Stimulated activated CD8-positive, alpha-beta memory T cell treated with anti-CD3 and anti-CD28 coated beads, Interleukin-7, amount 100 ng/mL, for 1 hour (primary cell): ENCODE measurements around the gene TMEM135.
"Not testable (repeated sequence)": the region's sequence is repeated elsewhere in the genome, so short reads cannot be mapped to it uniquely, and the experiment has no call there.

Source experiments
- DNase-seq, 2 donors: peaks; one replicate each; pipeline ENCODE4 v3.0.0-alpha.2; 2020; ENCODE audit warnings: low read depth in 2 of 2

TMEM135 gene

GRCh38 chr11:87076874-87077429, 39.2 kb downstream of the TMEM135 start:
- no peak for DNase-seq

GRCh38 chr11:87081358-87081757, 43.6 kb downstream of the TMEM135 start:
- DNase-seq: no peak

DNA sequence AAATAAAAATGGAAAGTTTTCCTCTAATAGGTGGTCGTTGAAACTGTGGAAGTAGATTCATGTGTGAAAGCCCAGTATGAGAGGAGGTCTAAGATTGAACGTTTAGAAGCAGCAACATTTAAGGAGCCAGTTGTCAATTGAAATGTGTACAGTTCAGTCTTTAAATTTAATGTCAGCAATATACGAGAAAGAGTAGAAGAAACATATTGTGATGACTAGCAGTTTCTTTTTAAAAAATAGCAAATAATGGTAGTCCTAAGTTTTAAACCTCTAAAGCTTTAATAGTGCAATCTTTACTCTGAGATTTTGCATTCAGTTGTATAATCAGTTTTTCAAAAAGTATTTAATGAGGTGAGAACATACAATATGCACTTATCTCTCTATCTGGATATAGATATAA, 44.9 kb downstream of the TMEM135 start:
- no peak for DNase-seq

DNA sequence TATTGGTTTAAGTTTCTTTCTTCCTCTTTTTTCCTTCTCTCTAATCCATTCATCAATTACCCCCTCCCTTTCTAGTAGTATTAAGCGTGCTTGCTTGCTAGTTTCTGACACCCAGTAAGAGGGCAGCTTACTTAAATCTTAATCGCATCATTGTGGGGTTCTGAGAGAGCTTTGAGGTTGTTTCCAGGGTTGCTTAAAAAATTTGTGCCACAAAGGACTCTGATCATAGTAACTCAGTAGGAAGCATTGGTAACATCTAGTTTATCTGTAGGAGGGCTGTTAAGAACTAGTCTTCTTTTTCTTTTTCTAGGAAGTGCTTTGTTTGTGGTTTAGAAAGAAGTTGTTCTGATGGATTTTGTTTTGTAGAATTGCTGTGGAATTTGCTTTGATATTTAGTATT, 45.3 kb downstream of the TMEM135 start:
- no peak for DNase-seq

DNA sequence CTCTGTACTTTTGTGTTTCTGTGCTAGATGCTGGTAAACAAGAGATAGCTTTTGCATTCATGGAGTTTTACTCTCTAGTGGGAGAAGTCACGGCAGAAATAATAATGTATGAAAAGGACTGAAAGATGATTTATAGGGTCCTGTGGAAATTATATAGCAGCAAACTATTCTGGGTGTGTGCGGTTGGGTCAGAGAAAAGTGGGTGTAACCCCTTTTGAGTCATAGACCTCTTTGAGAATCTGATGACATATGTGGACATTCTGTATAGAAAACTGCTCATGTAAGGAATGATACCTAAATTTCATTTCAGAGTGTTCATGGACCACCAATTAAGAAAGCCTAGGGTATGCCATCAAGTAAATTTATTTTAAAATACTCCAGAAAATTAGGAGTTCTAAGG, 54.4 kb downstream of the TMEM135 start:
- DNase-seq: no peak

GRCh38 chr11:87092567-87092966, 54.8 kb downstream of the TMEM135 start:
- DNase-seq: no peak

DNA sequence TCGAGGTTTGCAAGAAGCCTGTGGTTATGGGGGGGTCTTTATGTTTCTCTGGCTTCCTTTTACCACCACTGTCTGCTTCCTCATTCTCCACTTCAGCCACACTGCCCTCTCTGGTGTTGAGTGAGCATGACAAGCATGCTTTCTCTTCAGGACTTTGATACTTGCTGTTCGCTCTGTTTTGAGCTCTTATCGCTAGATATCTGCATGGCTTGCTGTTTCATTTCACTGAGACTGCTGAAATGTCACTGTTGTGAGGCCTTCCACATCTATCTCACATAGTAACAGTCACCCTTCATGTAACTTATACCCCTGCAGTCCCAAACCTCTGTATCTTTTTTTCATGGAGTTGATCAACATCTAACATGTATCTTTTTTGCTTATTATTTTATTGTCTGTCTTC, 59.8 kb downstream of the TMEM135 start:
- no peak for DNase-seq

DNA sequence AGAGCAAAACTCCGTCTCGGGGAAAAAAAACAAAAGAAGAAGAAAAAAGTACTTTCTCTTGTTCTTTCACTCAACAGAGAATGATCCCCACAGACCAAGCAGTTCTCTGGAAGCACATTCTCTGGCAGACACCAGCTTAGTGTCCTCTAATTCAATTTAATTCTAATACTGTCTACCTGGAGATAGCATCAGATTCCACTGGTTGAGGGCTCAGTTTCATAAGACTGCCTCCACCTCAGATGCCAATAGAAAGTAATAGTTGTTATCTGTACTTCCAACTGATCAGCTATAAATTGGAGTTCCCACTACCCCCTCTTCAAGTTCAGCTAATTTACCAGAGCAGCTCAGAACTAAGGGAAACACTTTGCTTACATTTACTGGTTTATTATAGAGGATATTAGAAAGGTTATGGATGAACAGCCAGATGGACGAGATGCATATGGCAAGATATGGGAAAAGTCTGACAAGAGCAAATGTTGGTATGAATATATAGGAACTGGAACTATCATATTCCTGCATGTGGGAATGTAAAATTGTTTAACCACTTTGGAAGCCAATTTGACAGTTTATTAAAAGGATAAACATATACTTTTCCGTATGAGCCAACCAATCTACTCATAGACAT, 64.3 kb downstream of the TMEM135 start:
- no peak for DNase-seq

- not testable (repeated sequence) for DNase-seq
Observed at GRCh38 chr11:87105826-87106225, 68.1 kb downstream of the TMEM135 start.

GRCh38 chr11:87107379-87107778, 69.6 kb downstream of the TMEM135 start:
- DNase-seq: not testable (repeated sequence)

DNA sequence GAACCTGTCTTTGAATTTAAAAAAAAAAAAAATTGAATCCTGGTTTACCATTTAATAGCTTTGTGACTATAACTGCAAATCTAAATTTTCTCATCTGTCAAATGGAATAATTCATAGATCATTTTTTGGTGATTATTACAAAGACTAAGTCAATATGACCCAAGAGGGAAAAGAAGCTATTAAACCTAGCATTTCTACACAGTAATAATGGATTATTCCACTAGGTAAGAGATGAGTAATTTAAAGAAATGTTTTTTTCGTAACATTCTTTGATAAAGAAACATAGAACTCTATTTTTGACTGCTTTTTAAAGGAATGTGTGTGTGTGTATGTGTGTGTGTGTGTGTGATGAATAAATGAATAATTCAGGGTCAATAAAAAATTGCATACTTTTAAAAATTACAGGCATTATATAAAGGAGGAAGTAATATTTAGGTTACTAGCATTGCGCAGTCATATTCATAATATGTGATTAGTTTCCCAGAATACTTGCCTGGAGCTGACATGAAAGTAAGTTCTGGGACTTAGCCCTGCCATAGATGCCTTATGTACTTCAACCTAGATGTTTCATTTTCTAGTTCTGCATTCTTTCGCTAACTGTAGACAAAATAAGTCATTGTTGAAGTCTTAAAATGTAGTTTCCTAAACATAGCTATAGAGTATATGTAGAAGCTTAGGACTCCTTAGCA, 72.9 kb downstream of the TMEM135 start:
- no peak for DNase-seq

DNA sequence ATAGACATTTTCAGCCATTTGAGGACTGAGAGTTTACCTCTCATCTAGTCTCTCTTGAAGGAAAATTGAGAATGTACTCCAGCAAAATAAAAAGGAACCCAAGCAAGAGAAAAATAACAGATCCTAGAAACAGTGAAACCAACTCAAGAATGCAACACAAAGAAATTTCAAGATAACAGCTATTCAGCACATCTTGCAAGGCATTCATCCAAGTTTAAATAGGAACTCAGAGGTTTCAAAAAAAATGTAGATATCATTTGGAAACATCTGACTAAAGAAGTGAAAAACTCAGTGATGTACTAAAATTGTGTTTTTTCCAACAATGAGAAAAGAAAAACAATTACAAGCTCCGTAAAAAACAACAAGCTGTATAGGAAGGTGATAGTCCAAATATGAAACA, 76.4 kb downstream of the TMEM135 start:
- DNase-seq: no peak

- no peak for DNase-seq
Observed at GRCh38 chr11:87116185-87116584, 78.5 kb downstream of the TMEM135 start.

DNA sequence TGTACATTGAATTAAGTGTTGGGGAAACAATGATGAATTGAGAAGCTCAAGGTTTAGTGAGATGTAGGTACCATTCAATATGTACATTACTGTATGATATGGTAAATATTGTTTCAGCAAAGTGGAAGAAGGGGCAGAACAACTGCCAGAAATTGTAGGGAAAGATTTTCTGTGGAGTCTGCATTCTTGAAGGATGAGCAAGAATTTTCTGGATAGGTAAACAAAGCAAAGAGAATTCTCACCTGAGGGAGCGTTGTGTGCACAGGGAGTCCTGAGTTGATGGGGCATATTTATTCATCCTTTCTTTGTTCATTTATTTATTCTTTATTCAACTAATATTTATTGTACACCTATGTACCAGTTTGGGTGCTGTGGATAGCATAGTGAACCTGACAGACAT, 83.2 kb downstream of the TMEM135 start:
- no peak for DNase-seq

GRCh38 chr11:87122852-87123251, 85.1 kb downstream of the TMEM135 start:
- DNase-seq: no peak

- DNase-seq: no peak
Observed at GRCh38 chr11:87125257-87125656, 87.5 kb downstream of the TMEM135 start.

DNA sequence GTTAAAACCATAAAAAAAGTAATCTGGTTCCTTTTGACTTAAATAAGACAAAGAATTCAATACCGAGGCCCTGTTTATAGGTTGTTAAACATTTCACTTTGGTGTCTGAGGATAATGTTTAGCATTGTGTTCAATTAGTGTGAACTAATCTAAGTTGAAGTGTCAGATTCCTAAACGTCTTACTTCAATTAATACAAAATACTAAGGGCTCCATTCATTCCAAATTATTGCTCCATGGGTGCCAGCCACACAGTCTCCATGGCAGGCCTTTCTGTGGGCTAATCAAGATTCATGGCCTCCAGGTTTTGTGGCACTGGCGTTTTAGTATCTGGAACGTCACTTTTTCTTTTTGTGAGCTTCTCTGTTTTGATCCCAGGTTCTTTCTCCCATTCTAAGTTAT, 89.4 kb downstream of the TMEM135 start:
- DNase-seq: no peak

GRCh38 chr11:87128372-87128771, 90.6 kb downstream of the TMEM135 start:
- DNase-seq: no peak

- DNase-seq: no peak
Observed at GRCh38 chr11:87134524-87135106, 96.9 kb downstream of the TMEM135 start.

GRCh38 chr11:87136236-87136635, 98.5 kb downstream of the TMEM135 start:
- DNase-seq: no peak

- DNase-seq: no peak
Observed at GRCh38 chr11:87137711-87138110, 100.0 kb downstream of the TMEM135 start.

- DNase-seq: no peak
Observed at GRCh38 chr11:87139475-87139874, 101.7 kb downstream of the TMEM135 start.

DNA sequence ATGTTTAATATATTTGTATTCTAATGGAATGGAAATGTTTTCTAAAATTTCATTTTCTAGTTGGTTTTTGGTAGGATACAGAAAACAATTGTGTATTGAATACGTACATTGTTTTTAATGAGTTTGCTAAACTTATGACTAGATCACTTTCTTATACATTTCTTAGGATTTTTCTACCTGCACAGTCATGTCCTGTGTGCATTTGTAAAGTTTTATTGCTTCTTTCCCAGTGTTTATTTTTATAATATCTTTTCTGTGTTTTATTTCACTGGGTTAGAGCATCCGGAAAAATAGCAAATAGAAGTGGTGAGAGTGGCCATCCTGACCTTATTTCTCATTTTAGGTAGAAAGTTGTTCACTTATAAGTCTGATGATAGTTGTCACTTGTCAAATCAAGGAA, 103.6 kb downstream of the TMEM135 start:
- DNase-seq: no peak
